HFF-Myc (cell line): Measurements from ENCODE around the gene CPT1B.

ENCODE experiments used
- DNase-seq: peaks from one replicate; pipeline ENCODE4 v3.0.0-alpha.2; 2011; ENCODE audit warnings: low read depth; ENCODE audit errors: extremely low read depth
- H3K4me3 ChIP-seq: replicated peaks from 2 replicates; pipeline ENCODE4 v1.5.1; 2011; ENCODE audit warnings: low read depth, mild to moderate bottlenecking, control low read depth, low read length
- TF ChIP-seq, protein P1 (sequence below): IDR thresholded peaks from 2 replicates; pipeline ENCODE4 v1.5.1; 2012; ENCODE audit warnings: mild to moderate bottlenecking, low read depth, low read length, control low read depth; ENCODE audit errors: missing control alignments

The CPT1B gene

DNA sequence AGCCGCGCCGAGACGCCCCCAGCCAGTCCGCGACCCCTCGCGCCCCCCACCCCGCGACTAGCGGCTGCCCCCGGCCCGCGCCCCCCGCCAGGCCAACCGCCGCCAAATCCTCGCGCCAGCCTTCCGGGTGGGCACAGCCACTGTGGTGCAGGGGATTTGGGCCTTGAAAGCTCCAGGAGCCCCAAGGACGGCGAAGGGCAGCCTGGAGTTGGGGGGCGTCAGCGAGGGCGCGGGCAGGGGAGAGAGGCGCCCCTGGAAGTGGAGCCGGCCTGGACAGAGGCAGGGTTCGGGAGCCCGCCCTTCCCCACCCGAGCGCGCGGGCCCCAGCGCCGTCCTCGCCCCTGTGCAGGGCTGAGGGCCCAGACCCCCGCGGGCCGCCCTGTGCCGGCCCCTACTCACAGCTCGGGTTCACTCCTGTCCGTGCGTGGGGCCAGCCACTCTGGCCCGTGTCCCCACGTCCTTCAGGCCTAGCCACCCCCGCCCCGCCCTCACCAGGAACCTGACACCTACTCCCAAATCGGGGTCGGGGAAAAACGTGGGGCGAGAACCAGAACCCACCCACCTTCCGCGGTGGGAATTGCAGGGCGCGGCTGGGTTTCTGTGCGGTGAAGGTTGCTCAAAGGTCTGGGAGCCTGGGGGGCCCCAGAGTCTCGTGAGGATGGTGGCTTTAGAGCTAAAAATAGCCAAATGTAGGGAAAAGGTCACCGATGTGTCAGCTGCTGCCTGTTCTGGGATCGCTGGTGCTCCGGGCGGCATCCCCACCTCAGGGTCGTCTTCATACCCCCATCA is at the start of gene CPT1B:
TSS of gene CPT1B (minus strand) at position 441 of the 789 bp plus-strand sequence. CDS start 512 bp downstream, outside the sequence.
- H3K4me3 ChIP-seq = no peak within 1 kb of the TSS
- TF ChIP-seq, protein P1, sequence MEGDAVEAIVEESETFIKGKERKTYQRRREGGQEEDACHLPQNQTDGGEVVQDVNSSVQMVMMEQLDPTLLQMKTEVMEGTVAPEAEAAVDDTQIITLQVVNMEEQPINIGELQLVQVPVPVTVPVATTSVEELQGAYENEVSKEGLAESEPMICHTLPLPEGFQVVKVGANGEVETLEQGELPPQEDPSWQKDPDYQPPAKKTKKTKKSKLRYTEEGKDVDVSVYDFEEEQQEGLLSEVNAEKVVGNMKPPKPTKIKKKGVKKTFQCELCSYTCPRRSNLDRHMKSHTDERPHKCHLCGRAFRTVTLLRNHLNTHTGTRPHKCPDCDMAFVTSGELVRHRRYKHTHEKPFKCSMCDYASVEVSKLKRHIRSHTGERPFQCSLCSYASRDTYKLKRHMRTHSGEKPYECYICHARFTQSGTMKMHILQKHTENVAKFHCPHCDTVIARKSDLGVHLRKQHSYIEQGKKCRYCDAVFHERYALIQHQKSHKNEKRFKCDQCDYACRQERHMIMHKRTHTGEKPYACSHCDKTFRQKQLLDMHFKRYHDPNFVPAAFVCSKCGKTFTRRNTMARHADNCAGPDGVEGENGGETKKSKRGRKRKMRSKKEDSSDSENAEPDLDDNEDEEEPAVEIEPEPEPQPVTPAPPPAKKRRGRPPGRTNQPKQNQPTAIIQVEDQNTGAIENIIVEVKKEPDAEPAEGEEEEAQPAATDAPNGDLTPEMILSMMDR = no peak
- DNase-seq = no peak

DNA sequence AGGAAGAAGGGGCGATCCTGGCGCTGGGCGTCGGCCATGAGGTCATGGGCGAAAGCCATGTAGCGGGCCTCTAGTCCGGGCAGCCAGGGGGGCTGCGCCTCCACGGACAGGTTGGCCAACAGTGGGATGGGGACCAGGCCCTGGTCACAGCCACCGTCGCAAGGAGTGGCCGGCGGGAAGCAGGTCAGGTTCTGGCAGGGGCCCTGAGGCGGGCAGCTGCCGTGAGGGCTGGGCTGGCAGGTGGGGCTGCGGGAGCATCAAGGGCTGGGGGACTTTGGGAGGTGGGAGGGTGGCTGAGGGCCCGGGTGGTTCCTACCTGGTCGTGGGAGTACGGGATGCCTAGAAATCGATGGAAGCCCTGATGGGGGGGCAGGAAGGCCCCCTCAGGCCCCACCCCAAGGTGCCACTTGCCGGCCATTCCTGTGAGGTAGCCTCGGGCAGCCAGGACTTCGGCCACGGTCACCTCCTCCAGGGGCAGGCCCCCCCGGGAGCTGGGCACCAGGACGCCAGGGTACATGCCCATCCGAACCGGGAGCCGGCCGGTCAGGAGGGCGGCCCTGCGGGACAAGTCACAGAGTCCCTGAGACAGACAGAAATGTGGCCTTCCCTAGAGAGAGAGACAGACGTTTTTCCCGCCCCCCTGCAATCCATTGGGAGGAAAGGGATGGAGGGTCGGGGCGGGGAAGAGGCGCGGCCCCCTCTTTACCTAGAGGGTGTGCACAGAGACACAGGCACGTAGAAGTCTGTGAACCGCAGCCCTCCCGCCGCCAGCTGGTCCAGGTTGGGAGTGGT is 48.8 kb upstream of the CPT1B start:
- TF ChIP-seq, protein P1 = no peak
- DNase-seq = no peak
- peak overlapping the region; percentile 75 for H3K4me3 ChIP-seq

DNA sequence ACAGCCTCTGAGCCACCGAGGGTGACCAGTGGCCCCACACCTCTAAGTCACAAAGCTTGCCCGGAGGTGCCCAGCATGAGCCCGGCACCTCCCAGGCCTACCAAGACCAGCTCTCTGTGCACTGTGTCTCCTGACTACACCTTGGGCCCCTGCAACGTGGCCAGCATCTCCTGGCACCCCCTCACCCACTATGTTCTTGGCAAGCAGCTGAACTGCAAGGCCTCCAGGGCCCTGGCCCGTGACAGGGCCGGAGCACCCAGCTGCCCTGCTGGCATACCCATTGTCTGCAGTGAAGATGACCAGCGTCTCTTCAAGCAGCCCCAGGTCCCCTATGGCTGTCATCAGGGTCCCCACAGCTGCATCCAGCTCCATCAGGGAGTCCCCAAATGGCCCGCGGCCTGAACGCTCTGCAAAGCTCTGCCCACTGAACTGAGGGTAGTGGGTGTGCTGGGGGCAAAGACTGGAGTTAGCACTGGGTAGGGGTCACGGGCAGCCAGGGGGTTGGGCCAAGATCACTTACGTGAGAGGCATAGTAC is 48.2 kb upstream of the CPT1B start:
- DNase-seq = no peak
- TF ChIP-seq, protein P1 = no peak
- no peak overlapping the region for H3K4me3 ChIP-seq

GRCh38 chr22:50625568-50626313 is 47.5 kb upstream of the CPT1B start:
- DNase-seq = no peak
- TF ChIP-seq, protein P1 = no peak
- no peak overlapping the region for H3K4me3 ChIP-seq

GRCh38 chr22:50625131-50625567 is 46.9 kb upstream of the CPT1B start:
- DNase-seq = no peak
- TF ChIP-seq, protein P1 = no peak
- H3K4me3 ChIP-seq = no peak overlapping the region
